Skeletal muscle tissue (tissue), 4 donors: Measurements from ENCODE around the gene ZBP1. TPM values are rescaled to one million over a fixed set of nuclear protein-coding genes. Genes with fewer than 3 reads are reported as not detected.

ENCODE experiments used
- H3K27ac ChIP-seq: one replicate; pipeline ENCODE4 v1.7.0; 2013; ENCODE audit warnings: mild to moderate bottlenecking, low read depth, low read length, inconsistent platforms
- H3K27me3 ChIP-seq, 3 donors: one replicate each; pipeline ENCODE4 v1.7.0; 2013; ENCODE audit warnings: low read length in 3 of 3; ENCODE audit not compliant: control insufficient read depth in 3 of 3, insufficient read depth in 3 of 3
- H3K36me3 ChIP-seq, 3 donors: one replicate each; pipeline ENCODE4 v1.7.0; 2013; ENCODE audit warnings: low read length in 3 of 3; ENCODE audit not compliant: control insufficient read depth in 3 of 3, insufficient read depth in 3 of 3
- H3K4me1 ChIP-seq, 3 donors: one replicate each; pipeline ENCODE4 v1.7.0; 2013; ENCODE audit warnings: low read length in 3 of 3, mild to moderate bottlenecking in 3 of 3; ENCODE audit not compliant: control insufficient read depth in 3 of 3, insufficient read depth in 3 of 3
- H3K4me3 ChIP-seq, 3 donors: one replicate each; pipeline ENCODE4 v1.7.0; 2013; ENCODE audit warnings: low read length in 3 of 3
- H3K9ac ChIP-seq, 3 donors: one replicate each; pipeline ENCODE4 v1.7.0; 2013; ENCODE audit warnings: low read length in 3 of 3, mild to moderate bottlenecking in 3 of 3, moderate library complexity in 2 of 3, low read depth in 1 of 3
- H3K9me3 ChIP-seq, 3 donors: one replicate each; pipeline ENCODE4 v1.7.0; 2013; ENCODE audit warnings: low read length in 3 of 3; ENCODE audit not compliant: control insufficient read depth in 3 of 3
- total RNA-seq: library from RNA; depleted of rRNA; stranded (reverse); fragments of >200 nt; gene quantifications from one replicate; pipeline ENCODE4 v1.2.3, GENCODE V29; 2014
- donor health status: Osteomylitis.

ZBP1 gene
- total RNA-seq, 1 donor from 2014 or later = under 0.01 TPM

DNA sequence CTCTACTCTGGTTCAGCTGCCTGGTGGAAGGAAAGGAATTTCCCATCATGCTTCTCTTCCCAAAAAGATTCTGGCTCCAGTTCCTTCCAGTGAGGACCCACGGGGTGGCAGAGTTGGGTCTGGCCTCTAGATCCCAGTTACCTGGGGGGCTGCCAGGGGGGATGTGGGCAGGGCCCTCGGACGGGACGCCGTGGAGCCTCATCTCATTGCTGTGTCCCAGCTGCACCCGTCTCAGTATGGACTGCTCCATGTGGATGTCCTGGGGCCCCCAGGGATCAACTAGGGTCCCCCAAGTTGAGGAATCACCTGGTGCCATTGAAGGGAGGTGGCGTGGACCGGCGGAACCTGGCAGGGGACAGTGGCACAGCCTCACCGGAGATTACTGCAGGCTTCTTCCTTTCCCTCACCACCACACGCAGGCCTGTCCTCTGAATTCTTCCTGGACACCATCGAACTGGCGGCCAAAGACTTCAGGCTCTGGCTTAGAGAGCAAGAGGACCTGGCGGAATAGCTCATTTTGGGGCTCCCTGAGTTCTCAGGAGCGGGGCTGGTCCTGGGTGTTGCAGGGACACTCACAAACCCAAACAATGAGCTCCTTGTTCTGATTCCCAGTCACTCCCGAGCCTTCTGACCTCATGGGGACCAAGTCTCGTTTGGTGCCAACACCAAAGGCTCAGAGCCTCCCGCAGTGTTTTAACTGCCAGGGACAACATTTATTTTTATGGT lies 8.5 kb downstream of the ZBP1 start:
- H3K4me3 ChIP-seq = no peak overlapping the region
- peaks cover 5 to 47% (median 23%) of the 10 kb centered on the region in 3 donors for H3K27me3 ChIP-seq
- no peak overlapping the region for H3K27ac ChIP-seq
- no peaks in the 10 kb centered on the region for H3K4me1 ChIP-seq
- no peak overlapping the region for H3K9ac ChIP-seq
- H3K36me3 ChIP-seq = no peaks in the 10 kb centered on the region
- no peaks in the 10 kb centered on the region for H3K9me3 ChIP-seq

DNA sequence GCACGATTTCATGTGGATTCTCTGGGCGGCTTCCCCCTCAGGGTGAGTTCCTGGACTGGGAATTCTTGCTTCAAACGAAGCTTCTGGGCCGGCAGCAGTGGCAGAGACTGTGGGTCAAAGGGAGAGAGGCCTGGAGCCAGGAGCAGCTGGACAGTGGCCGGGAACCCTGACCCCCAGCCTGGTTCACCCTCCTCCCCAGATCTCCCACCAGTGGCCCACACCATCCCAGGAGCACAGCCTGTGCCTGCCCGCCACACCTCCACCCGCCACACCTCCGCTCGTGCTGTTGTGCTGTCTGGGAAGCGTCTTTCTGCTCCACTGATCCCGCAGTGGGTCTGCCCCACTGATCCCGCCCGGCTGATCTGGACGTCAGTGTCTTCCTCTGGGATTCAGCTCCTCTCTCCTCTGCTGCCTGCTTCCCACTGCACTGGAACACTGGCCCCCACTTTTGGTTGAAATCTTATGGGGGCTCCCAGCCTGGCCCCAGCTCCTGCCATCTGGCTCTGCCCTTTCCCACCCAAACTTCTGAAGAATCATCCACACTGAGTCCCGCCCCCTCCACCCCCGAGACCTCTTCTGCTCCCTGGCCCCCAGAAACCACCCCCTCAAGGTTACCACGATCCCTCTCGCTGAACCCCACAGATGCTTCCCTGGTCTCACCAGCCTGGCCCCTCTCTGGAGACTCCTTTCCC lies 9.8 kb downstream of the ZBP1 start:
- H3K27me3 ChIP-seq = peaks cover 5 to 36% (median 23%) of the 10 kb centered on the region in 3 donors
- no peaks in the 10 kb centered on the region for H3K36me3 ChIP-seq
- no peak overlapping the region for H3K27ac ChIP-seq
- H3K9me3 ChIP-seq = no peaks in the 10 kb centered on the region
- H3K4me1 ChIP-seq = no peaks in the 10 kb centered on the region
- no peak overlapping the region for H3K4me3 ChIP-seq
- H3K9ac ChIP-seq = no peak overlapping the region

DNA sequence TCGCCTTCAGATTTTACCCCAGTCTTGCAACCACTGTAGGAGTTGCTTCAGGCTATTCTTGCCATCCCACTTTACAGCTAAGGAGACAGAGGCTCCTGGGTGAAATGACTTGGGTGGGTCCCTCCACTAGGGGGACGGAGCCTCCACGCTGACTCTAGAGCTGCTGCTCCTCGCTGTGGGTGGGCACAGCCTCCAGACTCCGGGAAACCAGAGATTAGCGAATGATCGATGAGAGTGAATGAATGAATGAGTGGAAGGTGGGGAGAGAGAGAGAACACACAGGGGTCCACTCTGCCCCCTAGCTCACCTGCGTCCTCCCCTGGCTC lies 10.4 kb downstream of the ZBP1 start:
- no peaks in the 10 kb centered on the region for H3K9me3 ChIP-seq
- no peak overlapping the region for H3K4me3 ChIP-seq
- no peak overlapping the region for H3K9ac ChIP-seq
- H3K36me3 ChIP-seq = no peaks in the 10 kb centered on the region
- peaks cover 2 to 33% (median 23%) of the 10 kb centered on the region in 3 donors for H3K27me3 ChIP-seq
- H3K4me1 ChIP-seq = no peaks in the 10 kb centered on the region
- H3K27ac ChIP-seq = no peak overlapping the region

DNA sequence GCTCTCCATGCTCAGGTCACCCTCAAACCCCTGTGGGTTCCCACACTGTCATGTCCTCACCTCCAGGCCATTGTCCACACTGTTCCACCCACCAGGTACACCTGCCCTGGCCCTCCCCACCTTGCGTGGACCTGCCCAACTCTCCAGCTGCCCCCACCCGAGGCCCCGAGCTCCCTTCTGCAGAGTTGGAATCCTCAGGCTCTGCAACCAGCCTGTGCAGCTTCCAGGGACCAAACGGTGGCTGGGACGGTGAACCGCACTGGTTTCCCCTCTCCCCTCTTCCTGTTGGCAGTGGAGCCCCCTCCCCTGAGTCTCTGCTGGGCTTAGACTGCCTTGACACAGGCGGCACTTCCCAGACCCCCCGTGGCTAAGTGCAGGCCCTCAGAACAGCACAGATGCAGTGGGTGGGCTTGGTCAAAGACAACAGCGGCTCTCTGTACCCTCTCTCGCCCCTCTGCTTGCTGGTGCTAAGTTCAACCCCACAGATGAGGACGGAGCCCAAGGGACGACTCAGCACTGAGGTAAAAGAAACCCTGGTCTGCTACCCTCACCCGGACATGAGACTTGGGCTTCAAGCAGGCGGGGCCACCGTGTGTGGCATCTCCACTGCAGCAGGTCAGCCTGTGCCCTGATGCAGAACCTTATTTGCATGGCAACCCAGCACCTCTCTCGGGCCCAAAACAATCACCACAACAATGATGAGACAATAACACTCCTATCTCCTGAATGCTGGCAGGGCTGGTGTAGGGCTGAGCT lies 11.0 kb downstream of the ZBP1 start:
- H3K27me3 ChIP-seq = peaks cover 0 to 28% (median 23%) of the 10 kb centered on the region in 3 donors

DNA sequence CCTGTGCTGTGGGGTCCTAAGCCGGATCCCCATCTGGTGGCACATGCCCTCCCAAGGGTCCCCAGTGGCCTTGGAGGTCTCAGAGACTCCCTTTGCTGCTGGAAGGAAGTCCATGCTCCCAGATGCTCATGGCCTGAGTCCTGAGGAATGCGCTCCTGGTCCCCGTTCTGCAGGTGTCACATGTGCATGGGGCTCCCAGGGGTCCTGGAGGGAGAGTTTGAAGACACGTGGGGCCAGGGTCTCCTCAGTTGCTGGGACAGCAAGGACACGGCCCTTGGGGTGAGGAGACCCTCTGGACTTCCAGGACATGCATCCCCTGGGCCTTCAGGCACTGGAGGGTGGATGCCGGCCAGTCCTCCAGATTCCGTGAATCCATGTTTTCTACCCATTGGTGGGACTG lies 11.7 kb downstream of the ZBP1 start:
- Histone ChIP-seq H3K36me3 (no peaks in the 10 kb centered on the region), H3K9ac (no peak overlapping the region), H3K4me1 (no peaks in the 10 kb centered on the region), H3K4me3 (no peak overlapping the region), H3K27me3 (peaks cover 0 to 28% (median 23%) of the 10 kb centered on the region in 3 donors), H3K9me3 (no peaks in the 10 kb centered on the region), H3K27ac (no peak overlapping the region)

More for the DNA sequence above, 11.0 kb downstream of the ZBP1 start:
- no peaks in the 10 kb centered on the region for H3K9me3 ChIP-seq
- H3K9ac ChIP-seq = no peak overlapping the region
- H3K36me3 ChIP-seq = no peaks in the 10 kb centered on the region
- no peak overlapping the region for H3K27ac ChIP-seq
- no peak overlapping the region for H3K4me3 ChIP-seq
- no peaks in the 10 kb centered on the region for H3K4me1 ChIP-seq

DNA sequence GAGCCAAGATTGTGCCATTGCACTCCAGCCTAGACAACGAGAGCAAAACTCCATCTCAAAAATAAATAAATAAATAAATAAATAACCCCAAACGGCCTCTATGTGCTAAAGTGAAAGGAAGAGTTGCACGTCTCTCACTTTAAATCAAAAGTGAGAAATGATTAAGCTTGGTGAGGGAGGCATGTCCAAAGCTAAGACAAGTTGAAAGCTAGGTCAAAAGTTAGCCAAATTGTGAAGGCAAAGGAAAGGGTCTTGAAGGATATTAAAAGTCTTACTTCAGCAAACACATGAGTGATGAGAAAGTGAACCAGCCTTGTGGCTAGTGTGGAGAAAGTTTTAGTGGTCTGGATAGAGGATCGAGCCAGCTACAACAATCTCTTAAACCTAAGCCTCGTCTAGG lies 14.3 kb downstream of the ZBP1 start:
- peaks cover 0 to 24% (median 22%) of the 10 kb centered on the region in 3 donors for H3K27me3 ChIP-seq
- H3K9me3 ChIP-seq = no peaks in the 10 kb centered on the region
- no peaks in the 10 kb centered on the region for H3K4me1 ChIP-seq
- no peaks in the 10 kb centered on the region for H3K36me3 ChIP-seq
- H3K9ac ChIP-seq = no peak overlapping the region
- H3K4me3 ChIP-seq = no peak overlapping the region
- no peak overlapping the region for H3K27ac ChIP-seq

DNA sequence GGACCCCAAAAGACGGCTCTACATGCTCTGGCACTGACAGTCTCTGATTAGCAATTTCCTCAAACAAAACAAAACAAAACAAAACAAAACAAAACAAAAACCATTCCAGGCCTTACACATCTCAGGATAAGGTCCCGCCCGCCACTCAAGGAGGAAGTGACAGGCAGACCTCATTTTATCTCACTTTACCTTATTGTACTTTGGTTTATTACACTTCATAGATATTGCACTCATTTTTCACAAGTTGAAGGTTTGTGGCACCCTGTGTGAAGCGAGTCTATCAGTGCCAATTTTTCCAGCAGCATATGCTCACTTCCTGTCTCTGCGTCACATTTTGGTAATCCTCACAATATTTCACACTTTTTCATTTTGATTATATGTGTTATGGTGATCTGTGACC lies 15.2 kb downstream of the ZBP1 start:
- Histone ChIP-seq H3K4me1 (no peaks in the 10 kb centered on the region), H3K9ac (no peak overlapping the region), H3K36me3 (no peaks in the 10 kb centered on the region), H3K27me3 (peaks cover 0 to 21% (median 17%) of the 10 kb centered on the region in 3 donors), H3K27ac (no peak overlapping the region), H3K4me3 (no peak overlapping the region), H3K9me3 (no peaks in the 10 kb centered on the region)

DNA sequence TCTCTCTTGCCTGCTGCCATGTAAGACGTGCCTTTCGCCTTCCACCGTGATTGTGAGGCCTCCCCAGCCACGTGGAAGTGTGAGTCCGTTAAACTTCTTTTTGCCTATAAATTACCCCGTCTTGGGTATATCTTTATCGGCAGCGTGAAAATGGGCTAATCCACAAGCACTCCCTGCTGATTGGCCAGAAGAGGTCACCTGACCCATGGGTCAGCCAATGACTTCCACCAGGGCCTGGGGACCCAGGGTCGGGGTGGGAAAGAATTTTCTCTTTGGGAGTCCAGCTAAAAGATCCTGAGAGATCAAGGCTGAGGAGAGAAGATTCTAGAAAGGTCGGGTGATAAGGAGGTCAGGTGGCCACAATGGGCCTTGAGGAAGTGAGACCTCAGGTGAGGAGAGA lies 17.1 kb downstream of the ZBP1 start:
- no peak overlapping the region for H3K4me3 ChIP-seq
- H3K27ac ChIP-seq = no peak overlapping the region
- no peaks in the 10 kb centered on the region for H3K4me1 ChIP-seq
- no peaks in the 10 kb centered on the region for H3K36me3 ChIP-seq
- peaks cover 0 to 3% (median 0%) of the 10 kb centered on the region in 3 donors for H3K27me3 ChIP-seq
- H3K9ac ChIP-seq = no peak overlapping the region
- no peaks in the 10 kb centered on the region for H3K9me3 ChIP-seq

DNA sequence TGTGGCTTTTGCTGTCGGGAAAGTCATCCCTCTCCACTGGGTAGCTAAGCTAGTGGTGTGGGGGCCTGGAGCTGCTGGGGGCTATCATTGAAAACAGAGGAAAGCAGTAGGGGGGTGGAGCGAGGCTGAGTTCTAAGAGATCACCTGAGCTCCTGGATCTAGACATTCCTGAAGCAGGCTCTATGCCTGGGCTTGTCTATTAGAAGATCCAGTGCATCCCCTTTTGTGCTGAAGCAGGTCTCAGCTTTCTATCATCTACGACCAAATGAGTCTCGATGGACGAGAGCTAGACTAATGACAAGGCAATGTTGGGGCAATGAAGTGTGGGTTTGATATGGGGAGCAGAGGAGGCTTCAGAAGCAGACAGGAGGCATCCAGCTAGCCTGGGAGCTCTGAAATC lies 18.5 kb downstream of the ZBP1 start:
- Histone ChIP-seq H3K9ac (no peak overlapping the region), H3K4me3 (no peak overlapping the region), H3K4me1 (peaks cover 0 to 3% (median 0%) of the 10 kb centered on the region in 3 donors), H3K36me3 (no peaks in the 10 kb centered on the region), H3K9me3 (no peaks in the 10 kb centered on the region), H3K27me3 (peaks cover 0 to 4% (median 3%) of the 10 kb centered on the region in 3 donors), H3K27ac (no peak overlapping the region)

DNA sequence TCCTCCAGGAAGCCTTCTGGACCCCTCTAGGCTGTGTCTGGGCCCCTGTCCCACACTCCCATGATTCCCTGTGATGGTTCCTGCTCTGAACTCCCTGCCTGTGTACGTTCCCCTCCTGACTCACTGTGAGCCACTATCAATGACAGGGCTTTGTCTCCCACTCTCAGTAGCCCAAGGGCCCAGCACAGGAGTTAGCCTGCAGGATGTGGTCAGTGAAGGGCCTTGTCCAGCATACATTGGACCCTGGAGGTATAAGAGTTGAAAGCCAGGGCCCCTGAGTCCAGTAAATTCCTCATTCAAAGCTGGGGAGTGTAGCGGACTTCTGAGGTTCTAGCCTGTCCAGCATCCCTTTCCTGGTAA lies 19.0 kb downstream of the ZBP1 start:
- no peaks in the 10 kb centered on the region for H3K9me3 ChIP-seq
- H3K4me1 ChIP-seq = peaks cover 0 to 3% (median 0%) of the 10 kb centered on the region in 3 donors
- no peaks in the 10 kb centered on the region for H3K36me3 ChIP-seq
- peaks cover 0 to 4% (median 3%) of the 10 kb centered on the region in 3 donors for H3K27me3 ChIP-seq
- no peak overlapping the region for H3K27ac ChIP-seq
- no peak overlapping the region for H3K9ac ChIP-seq
- no peak overlapping the region for H3K4me3 ChIP-seq
